ENCODE results near the gene PRKAR1A.
"Not testable (repeated sequence)": the region's sequence is repeated elsewhere in the genome, so short reads cannot be mapped to it uniquely, and the experiment has no call there.

PRKAR1A gene

GRCh38 chr17:68578236-68578635 lies 66.0 kb downstream of the PRKAR1A start:
- no peak for DNase-seq

DNA sequence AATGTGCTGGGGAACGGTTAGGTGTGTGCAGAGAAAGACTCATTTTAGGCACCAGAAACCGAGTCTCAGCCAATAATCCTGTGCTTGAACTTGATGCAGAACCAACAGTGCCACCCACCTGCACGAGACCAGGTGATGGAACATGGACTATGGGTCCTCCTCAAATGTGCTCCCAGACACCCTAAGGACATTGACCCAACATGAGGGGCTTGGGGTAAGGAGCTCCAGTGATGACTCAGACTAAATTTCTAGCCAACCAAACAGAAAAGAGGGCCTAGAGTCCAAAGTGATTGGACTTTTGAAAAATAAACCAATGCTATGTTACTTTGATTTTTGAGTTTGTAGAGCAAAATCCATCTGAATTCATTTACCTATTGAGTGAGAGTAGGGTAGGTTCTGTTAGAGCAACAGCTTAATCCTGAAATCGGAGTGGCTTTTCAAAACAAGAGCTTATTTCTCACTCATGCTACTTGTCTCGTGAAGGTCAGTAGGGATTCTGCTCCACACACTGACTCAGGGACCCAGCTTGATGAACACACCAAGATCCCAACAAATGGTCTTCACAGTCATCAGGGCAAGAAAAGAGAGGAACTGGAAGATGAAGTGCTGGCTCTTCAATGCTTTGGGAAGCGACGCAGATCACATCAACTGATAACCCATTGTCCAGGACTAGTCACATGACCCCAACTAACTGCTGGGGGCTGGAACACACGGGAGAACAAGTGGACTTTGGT lies 67.1 kb downstream of the PRKAR1A start:
- no peak for DNase-seq

DNA sequence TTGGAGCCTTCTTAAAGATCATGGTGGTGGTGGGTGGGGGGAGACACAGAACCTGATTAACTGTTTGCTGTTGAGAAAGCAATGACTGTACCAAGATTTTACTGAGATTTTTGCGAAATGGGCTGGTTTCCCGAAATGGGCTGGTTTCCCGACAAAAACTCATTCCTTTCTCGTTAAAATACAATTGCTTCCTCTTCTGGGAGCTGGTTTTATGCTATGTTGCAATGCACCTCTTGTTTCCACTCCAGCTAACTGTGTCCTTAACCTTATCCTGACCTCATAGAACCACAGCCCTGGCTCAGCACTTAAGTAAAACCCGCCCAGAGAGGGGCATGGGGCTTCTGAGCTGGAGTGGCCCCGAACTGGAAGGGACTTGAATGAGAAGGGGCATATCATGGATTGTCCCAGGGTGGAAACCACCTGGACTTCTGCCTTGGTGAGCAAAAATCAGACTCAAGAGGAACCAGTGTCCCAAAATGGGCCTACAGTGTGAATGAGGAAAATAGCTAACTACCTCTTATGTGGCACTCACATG lies 68.1 kb downstream of the PRKAR1A start:
- DNase-seq: no peak

GRCh38 chr17:68581863-68582645 lies 69.8 kb downstream of the PRKAR1A start:
- DNase-seq: no peak

DNA sequence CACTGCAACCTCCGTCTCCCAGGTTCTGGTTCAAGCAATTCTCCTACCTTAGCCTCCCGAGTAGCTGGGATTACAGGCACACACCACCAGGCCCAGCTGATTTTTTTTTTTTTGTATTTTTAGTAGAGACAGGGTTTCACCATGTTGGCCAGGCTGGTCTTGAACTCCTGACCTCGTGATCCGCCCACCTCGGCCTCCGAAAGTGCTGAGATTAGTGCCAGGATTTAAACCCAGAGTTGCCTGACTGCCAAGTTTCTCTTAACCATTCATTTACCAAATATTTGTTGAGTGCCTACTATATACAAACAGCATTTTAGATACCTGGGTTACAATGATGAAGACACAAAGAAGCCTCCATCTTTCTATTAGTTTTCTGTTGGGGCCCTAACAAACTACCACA lies 70.6 kb downstream of the PRKAR1A start:
- DNase-seq: not testable (repeated sequence)

- DNase-seq: no peak
These were observed 72.5 kb downstream of the PRKAR1A start for GRCh38 chr17:68584581-68585303.

GRCh38 chr17:68585643-68586042 lies 73.4 kb downstream of the PRKAR1A start:
- DNase-seq: no peak

GRCh38 chr17:68587026-68587425 lies 74.8 kb downstream of the PRKAR1A start:
- DNase-seq: no peak

GRCh38 chr17:68587847-68588246 lies 75.6 kb downstream of the PRKAR1A start:
- DNase-seq: no peak

DNA sequence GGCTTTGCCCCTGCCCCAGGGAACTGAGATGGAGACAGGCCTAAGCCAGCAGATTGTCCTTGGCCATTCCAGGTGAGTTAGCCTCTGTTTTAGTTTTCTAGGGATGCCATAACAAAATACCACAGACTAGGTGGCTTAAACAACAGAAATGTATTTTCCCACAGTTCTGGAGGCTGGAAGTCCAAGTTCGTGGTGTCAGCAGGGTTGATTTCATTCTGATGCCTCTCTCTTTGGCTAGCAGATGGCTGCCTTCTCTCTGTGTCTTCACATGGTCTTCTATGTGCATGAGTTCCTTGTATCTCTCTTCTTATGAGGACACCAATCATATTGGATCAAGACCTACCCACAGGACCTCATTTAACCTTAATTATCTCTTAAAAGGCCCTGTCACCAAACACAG lies 76.1 kb downstream of the PRKAR1A start:
- DNase-seq: no peak

GRCh38 chr17:68589086-68589485 lies 76.9 kb downstream of the PRKAR1A start:
- DNase-seq: no peak

DNA sequence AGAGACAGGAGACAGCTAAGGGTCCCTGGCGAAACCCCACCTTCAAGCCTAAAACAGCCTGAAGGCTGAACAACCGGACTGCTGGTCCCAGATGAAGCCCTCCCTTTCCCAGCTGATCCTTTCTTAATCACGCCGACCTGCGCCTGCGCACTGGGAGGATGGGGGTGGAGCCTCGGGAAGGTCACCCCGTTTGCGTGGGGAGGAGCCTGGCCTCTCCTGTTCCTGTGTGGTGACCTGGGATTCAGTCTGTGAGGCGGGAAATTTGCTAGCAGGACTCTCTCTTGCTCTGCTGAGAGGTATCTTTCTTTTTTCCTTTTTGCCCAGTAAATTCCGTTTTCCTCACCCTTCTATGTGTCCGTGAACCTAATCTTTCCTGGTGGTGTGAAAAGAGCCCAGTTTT lies 79.4 kb downstream of the PRKAR1A start:
- peak in 1 of 56 donors; percentile 13 for DNase-seq

DNA sequence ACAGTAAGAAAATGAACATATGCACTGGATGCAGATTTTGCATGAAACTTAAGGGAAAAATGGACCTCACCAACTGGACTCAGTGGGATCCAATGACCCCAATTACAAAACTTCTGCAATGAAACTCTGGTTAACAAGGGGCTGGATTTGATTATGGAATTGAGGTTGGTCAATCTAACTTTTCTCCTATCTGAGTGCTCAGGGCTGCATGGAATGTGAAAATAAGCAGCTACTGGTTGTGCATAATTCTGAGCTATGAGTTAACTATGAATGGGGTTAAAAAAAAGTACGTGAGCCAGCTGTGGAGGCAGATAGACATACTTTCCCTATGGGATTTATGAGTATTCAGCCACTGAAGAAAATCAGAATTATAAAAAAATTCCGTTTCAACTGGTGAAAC lies 79.8 kb downstream of the PRKAR1A start:
- DNase-seq: no peak

DNA sequence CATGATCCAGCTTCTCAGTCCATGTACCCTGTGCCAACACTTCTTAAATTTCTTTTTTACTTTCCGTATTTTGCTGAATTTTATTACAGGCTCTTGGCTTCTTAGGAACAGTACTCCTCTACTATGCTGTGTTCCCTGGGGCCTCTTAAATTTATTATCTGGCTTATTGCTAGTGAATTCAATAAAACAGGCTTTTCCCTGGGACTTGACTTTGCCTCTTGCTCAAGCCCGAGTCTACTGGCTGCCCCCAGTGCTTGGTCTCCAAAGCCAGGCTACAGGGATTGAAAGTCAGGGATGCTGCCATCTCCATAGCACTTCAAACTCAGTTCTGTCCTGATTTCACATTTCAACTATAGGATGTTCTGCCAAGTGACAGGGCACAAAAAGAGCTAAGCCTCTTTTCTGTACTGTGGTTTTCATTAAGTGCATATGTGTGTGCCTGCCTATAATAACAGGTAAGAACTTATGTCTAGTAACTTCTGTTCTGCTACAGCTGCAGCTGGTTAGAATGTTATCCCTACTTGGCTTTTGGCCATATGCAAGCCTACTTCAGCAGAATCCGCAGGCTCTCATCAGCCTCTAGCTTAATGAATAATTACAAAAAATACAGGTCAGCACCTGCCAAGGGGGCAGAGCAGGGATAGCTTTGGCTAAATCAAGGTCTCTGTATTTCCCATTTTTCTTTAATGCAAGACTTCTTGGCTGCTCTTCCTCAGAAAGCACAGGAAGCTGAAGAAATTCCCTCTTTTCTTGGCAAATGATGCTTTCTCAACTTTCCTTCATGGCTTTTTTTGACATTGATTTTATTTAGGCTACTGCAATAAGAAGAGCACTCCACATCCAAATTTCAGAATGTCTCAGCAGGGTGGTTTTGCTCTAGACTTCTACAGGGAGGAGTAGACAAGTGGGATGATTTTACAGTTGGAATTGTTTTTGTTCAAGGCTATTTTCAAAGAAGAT lies 80.7 kb downstream of the PRKAR1A start:
- DNase-seq: no peak

- no peak for DNase-seq
These were observed 82.3 kb downstream of the PRKAR1A start for GRCh38 chr17:68594552-68594951.

- DNase-seq: no peak
These were observed 83.3 kb downstream of the PRKAR1A start for GRCh38 chr17:68595496-68595895.

DNA sequence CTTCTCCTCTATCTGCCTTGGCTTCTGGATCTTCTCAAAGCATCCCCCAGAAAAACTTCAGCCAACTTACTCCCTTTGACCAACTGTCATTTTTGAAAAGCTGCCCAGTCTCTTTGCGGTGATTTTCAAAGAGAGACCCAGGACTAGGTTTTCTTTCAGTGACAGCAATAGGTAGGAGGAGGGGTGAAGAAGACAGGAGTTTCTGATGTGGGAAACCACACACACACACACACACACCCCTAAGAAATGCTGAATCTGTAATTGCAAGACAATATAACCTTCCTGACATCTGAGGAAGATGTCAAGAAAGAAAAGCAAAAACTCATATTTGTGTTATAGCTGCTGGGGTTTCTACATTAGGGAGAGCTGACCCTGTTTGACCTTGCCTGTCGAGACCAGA lies 83.8 kb downstream of the PRKAR1A start:
- DNase-seq: no peak

- no peak for DNase-seq
These were observed 84.2 kb downstream of the PRKAR1A start for GRCh38 chr17:68596411-68596945.

DNA sequence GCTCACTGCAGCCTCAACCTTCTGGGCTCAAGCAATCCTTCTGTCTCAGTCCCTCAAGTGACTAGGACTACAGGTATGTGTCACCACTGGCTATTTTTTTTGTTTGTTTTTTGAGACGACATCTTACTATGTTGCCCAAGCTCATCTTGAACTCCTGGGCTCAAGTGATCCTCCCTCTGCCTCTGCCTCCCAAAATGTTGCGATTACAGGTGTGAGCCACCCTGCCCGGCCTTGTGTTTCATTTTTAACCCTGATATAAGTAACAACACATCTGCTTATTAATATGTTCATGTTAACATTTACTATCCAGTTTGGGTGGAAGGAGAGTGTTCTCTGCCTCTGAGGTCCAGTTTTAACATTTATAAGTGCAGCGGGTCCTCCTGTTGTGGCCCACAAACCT lies 85.8 kb downstream of the PRKAR1A start:
- no peak for DNase-seq

GRCh38 chr17:68598545-68598961 lies 86.3 kb downstream of the PRKAR1A start:
- no peak for DNase-seq
